Measurements from ENCODE around the gene ITPRIP.

ITPRIP gene

GRCh38 chr10:104307576-104308438 is 30.5 kb downstream of the ITPRIP start:
- DNase-seq: no peak

DNA sequence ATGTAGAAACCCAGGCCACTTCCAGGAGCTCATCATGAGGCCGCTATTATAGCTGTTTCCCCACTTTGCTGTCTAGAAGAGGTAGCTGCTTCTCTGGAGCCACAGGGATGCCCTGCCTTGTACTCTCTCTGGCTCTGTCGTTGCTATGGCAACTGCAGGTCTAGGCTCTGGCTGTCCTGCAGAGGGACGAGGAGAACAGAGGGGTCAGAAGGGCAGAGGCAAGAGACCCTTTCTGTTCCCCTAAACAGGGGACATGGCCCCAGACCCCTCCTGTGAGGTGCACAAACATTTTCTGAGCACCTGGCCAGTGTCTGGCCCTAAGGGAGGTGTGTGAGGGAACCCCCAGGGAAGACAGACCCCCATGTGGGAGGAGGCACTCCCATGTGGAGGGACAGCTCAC is 31.4 kb downstream of the ITPRIP start:
- no peak for DNase-seq

DNA sequence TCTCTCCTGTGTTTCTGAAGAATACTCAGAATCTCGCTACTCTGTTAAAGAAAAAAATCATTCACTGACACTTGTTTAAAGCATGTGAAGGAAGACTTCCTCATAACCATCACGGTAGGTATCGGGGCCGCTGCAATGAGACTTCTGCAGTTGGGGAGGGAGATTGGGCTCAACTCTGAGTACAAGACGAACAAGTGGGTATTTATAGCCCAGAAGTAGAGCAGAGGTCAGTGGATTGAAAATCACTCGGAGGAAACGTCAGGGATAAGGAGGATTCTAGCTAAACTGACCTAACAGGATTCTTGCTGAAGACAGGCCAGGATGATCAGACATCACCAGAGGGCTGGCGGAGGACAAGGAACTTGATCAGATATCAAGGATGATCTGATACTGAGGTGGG is 33.3 kb downstream of the ITPRIP start:
- DNase-seq: no peak

DNA sequence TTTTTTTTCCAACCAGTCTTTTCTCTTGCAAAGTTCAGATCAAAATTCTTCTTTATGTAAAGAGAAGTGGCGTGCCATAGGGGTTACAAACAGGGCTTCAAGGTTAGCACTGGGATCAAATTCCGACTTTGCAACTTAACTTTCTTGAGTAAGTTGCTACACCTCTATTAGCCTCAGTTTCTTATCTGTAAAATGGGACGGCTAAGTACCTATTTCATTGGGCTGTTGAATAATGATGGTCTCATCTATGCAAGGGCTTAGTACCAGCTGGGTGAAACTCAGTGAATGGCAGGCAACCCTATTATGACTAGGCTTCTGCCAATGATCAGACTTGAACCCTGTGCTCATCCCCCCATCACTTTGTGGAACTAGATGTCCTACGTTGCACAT is 33.9 kb downstream of the ITPRIP start:
- no peak for DNase-seq

GRCh38 chr10:104303594-104304355 is 34.5 kb downstream of the ITPRIP start:
- DNase-seq: peak in 1 of 5 experiments; percentile 71

DNA sequence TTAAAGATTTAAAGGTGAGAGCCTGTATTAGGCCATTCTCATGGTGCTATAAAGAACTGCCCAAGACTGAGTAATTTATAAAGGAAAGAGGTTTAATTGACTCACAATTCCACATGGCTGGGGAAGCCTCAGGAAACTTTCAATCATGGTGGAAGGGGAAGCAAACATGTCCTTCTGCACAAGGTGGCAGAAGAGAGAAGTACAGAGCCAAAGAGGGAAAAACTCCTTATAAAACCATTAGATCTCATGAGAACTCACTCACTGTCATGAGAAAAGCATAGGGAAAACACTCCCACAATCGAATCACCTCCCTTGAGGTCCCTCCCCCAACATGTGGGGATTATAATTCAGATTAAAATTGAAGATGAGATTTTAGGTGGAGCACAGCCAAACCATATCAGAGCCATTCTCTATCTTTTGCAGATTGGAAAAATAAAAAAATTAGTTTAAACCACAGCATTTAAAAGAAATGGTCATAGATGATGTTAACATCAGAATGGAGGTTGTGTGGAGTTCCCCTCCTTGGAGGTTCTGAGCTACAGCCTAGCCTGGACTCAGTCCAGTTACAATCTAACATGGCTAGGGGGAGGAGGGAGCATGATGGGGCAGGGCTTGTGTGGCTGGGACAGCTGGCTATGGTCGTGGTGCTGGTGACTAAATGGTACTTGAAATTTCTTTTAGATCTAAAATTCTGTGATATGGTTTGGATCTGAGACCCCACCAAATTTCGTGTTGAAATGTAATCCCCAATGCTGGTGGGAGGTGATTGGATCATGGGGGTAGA is 36.2 kb downstream of the ITPRIP start:
- DNase-seq: no peak

DNA sequence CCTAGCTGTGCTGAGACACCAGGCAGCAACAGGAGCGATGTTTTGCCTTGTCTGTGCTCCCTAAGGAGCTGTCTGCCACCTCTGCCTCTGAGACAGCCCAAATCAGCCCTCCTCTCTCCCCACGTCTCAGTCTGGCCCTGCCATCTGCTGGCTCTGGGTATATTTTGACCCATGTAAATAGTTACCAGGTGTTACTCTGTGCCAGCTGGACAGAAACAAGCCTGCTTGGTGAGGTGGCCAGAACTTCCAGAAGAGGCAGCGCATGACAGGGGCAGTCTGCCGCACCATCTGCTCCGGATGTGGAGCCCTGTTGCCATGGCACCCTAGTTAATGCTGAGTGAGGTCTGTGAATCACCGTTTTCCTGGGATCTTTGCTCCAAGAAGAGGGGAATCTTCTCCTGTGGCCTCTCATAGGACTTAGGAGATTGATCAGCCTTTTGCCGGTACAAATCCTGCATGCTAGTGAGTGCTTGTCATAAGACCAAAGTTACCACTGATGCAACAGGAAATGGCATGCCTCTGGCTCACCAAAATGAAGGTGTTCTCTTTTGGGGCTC is 37.5 kb downstream of the ITPRIP start:
- DNase-seq: peak in 1 of 5 experiments; percentile 28

GRCh38 chr10:104300002-104300735 is 38.1 kb downstream of the ITPRIP start:
- DNase-seq: no peak

DNA sequence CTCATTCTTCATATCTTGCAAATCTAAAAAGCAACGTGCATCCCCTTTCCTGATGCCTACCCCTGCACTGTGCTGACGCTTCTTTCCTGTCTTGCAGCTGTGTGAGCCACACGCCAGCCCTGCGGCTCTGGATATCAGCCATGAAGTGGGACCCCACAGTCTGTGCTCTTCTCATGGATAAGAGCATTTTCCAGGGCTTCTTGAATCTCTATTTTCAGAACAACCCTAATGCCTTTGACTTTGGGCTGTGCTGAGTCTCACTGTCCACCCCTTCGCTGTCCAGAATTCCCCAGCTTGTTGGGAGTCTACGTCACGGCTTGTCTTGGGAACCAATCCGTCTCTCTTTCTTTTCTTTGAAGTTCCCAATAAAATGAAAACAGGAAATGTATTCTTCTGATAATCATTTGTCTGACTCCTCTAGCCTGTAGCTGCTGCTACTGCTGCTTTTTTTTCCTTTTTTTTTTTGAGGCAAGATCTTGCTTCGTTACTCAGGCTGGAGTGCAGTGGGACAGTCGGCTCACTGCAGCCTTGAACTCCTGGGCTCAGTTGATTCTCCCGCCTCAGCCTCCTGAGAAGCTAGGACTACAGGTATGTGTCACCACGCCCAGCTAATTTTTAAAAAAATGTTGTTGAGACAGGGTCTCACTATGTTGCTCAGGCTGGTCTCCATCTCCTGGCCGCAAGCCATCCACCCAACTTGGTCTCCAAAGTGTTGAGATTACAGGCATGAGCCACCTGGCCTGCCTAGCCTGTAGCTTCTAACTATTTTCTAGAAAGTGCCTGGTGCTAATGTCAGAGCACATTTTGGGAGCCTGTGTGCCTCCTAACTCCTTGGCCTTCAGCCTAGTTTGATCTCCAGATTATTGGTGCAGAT is 39.0 kb downstream of the ITPRIP start:
- DNase-seq: no peak

DNA sequence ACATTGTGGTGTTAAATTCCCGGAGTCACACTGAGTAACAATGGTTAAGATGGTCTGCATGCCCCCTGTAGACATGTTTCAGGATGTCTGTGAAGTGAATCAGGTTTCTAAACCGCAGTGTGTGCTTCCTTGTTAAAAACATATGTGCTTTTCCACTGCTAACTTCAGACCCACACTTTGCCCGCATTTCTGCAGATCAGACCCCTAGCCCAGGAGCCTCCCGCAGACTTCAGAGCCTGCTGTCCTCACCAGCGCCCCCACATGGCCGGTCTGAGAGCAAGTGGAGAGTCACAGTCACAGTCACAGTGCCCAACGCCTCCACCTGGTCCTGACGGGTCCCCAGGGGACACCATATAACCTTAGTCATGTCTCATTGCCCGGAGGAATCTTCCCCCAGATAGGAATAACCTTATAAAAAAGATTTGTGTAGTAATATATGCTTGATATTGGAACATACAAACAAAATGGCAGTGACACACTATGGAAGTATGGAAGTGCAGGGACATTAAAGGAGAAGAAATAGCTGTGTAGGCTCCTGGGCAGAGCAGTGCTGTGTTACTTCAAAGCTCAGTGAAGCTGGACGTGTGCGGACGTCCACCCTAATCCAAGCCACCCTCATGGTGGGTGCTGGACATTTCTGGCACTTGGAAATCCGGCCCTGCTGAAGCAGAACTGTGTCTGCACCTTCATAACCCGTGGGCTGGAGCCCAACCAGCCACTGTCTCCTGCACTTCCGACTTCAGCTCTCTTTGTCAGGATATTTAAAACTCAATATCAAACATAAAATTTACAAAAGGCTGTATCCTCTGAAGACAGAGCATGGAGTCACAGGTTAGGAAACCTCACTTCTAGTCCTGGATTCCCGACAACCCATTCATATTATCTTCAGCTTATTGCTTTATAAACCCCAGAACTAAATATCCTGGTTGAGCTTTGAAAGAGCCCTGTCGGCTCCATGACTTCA is 40.3 kb downstream of the ITPRIP start:
- DNase-seq: peak in 1 of 5 experiments; percentile 30

GRCh38 chr10:104296687-104297436 is 41.4 kb downstream of the ITPRIP start:
- DNase-seq: no peak

DNA sequence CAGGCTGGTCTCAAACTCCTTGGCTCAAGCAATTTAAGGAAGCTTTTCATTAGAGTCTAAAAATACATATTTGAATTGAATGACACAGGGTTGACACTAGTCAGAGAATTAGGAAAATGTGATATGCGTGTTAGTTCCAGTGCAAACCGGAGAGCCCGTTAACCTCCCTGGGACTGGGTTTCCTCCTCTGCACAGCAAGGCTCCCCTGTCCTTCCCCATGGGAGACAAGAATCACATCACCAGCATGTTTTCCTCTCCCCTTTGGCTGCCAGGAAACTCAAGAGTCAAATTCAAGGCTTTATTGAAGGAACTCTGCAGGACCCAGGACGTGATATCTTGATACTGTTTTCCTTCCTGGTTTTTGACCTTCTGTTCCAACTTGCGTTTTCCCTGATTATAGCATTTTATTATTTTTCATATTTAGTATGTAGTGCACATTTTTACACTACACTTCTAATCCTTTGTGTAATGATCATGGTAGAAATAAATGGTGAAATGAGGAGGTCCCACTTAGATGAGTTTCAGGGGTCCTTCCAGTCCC is 44.4 kb downstream of the ITPRIP start:
- no peak for DNase-seq

DNA sequence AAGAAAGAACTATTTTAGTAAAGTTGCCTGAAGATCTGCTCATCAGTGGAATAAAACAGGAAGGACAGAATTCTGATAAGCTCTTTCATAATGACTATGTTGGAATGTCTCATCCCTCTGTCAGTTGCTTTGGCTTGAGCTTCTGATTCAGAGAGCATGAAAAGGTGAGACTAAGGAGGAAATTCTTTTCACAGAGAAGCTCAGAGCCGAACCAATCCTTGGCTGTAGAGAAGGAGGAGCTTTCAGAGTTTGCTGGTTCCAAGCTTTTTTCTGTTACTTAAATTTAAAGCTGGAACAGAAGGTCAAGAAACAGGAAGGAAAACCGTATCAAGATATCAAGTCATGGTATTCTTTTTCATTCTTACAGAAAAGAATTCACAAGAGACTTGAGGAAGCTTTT is 45.3 kb downstream of the ITPRIP start:
- no peak for DNase-seq

DNA sequence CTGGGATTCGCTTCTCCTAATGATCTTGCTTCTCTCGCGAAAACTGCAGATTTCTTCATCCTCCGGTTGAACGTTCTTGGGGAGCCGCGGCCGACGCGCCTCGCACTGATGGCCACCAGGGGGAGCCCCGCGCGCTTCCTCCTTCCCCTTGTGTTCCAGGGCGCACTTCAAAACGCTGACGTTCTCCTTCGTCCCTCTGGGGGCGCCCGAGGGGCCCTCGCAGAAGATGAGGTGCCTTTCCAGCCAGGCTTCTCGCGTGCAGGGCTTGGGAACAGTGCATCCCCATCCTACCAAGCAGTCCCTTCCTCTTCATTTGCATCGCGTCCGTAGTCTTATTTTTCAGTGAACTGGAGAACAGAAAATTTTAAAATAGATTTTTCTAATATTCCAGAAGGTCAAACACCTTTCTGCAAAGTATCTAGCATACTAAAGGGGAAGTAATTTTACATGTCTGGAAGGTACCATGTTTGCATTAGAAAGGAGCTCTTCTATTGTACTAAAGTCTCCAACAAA is 46.8 kb downstream of the ITPRIP start:
- peak; percentile 75 to 88 (median 81) for DNase-seq

DNA sequence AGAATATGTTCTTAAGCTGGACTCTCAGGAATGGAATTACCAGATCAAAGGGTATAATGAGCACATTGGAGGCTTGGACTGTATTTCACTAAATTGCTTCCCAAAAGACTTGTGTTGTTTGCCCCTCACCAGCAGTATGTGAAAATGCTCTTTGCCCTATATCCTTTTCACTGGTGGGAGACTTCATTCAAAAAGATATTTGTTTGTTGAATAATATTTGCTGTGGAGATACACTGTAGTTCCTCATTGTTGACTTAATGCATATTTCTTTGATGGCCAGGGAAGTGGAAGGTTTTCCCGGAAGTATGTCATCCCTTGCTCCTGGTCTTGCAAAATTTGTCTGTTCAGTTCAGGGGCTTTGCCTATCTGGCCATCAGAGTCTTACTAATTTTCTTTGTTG is 49.9 kb downstream of the ITPRIP start:
- no peak for DNase-seq

GRCh38 chr10:104286939-104287338 is 51.3 kb downstream of the ITPRIP start:
- no peak for DNase-seq

- DNase-seq: no peak
Measured at GRCh38 chr10:104284846-104285245, 53.4 kb downstream of the ITPRIP start.

DNA sequence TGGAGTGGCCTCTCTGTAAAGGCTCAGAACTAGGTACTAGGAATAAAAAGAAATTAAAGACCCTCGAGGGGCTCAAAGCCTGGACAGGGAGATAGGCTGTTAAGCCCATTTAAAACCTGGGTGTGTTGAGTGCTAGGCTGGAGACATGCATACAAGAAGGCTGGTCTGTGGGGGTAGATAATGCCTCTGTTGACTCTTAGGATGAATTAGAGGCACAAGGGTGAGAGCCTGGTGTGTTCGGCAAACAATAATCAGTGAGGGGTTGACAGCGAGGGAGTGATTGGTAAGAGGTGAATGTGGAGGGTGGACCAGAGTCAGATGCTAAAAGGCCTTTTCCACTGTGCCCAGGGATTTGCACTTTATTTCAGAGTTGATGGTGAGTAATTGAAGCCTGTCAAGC is 56.6 kb downstream of the ITPRIP start:
- DNase-seq: no peak

Data from T-helper 2 cell (primary cell).